ENCODE measurements around the gene LRRTM4.

The LRRTM4 gene

GRCh38 chr2:77469106-77469505 lies 53.1 kb downstream of the LRRTM4 start:
- no peak for DNase-seq

DNA sequence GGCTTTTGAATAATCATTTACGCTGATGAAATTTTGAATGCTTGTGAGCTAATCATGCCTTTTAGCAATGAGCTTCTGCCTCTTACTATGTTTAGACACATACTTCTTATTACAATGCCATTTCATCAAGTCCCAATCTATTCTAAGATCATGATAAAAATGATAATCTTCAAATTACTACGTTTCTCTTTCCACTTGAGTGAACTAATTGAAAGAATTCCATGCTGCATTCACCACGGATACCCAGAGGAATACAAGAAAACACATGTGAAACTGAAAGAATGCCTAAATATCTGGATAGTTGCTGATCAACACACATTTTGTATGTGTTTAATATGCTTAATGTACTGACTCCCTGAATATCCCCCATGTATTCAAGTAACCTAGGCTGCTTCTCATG lies 62.3 kb downstream of the LRRTM4 start:
- DNase-seq: no peak

GRCh38 chr2:77458216-77458615 lies 64.0 kb downstream of the LRRTM4 start:
- DNase-seq: no peak

DNA sequence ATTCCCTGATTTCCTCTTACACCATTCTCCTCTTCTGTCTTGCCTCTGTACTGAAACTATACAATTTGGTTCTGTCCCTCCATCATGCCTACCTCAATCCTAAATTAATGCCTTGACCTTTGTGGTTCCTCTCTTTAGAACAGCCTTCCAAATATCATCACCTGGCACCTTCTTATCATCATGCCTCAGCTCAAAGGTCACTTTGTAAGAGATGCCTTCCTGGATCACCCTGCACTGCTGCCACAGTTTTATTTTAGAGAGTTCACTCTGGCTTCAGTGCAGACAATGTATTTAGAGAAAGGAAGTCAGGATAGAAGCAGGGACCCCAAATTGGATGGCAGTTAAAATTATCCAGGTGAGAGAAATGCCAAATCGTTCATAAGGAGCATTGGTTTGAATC lies 64.5 kb downstream of the LRRTM4 start:
- DNase-seq: no peak

- no peak for DNase-seq
Measured at GRCh38 chr2:77443076-77443475, 79.1 kb downstream of the LRRTM4 start.

DNA sequence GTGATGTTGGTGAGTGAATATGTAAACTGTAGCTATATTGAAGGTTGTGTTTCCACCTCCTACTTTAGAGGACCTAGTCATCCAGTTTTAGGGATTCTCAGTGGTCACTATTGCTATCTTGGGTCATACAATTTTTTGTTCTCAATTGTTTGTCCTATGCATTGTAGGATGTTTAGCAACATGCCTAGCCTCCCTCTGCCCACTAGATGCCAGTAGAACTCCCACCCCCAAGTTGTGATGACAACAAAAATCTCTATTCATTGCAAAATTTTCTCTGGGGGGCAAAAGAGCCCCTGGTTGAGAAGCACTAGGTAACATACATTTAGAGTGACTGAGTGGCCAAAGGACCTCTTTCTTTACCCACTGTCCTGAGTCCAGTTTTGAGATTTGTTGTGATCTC lies 87.3 kb downstream of the LRRTM4 start:
- DNase-seq: no peak

GRCh38 chr2:77428946-77429345 lies 93.2 kb downstream of the LRRTM4 start:
- no peak for DNase-seq

DNA sequence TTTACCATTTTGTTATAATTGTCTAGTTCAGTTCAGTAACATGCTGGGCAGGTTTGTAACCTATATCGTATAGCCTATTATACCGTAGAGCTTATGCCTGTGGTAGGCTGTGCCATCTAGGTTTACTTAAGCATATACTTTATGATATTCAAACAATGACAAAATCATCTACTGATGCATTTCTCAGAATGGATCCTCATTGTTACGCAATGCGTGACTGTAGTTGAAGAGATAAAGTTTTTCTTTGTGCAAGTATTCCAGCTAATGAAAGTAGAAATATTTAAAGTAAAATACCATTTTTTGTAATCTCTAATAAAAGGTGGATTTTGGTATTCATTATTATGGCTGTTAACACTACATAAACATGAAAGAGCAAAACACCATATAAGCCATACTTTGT lies 100.2 kb downstream of the LRRTM4 start:
- no peak for DNase-seq

DNA sequence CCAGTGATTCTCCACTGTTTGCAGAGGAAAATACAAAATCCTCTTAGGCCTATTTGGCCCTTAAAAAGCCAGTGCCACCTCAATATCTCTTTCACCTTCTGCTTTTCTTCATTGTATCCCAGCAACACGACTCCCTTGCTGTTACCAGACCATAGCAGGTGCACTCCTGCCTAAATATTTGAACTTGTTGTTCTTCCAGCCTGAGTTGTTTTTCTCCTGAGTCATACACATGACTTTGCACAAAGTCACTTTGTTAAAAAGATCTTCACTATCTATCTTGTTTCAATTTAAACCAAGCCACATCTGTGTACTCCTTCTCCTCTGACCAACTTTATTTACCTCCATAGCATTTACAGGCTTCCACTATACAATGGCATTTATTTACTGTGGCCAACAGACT lies 103.6 kb downstream of the LRRTM4 start:
- DNase-seq: no peak

GRCh38 chr2:77404189-77404588 lies 118.0 kb downstream of the LRRTM4 start:
- no peak for DNase-seq

GRCh38 chr2:77398970-77399600 lies 123.1 kb downstream of the LRRTM4 start:
- DNase-seq: no peak

- no peak for DNase-seq
Measured at GRCh38 chr2:77397763-77398162, 124.4 kb downstream of the LRRTM4 start.

DNA sequence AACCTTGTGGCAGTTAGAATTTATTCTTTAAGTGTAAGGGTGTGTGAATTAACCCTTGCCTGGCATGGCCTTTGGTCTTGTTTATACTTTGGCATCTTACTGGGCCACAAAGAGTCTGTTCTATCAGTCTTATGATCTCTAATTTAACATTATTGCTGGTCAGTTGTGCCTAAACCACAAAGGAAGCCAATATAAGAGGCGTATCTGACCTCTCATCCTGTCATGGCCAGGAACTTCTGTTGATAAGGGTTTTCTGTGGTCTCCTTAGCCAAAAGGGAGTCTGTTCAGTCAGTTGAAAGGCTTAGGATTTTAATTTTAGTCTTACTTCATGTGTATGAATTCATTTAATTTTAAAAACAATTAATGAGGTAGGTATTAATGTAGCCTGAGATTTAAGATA lies 127.2 kb downstream of the LRRTM4 start:
- DNase-seq: no peak

DNA sequence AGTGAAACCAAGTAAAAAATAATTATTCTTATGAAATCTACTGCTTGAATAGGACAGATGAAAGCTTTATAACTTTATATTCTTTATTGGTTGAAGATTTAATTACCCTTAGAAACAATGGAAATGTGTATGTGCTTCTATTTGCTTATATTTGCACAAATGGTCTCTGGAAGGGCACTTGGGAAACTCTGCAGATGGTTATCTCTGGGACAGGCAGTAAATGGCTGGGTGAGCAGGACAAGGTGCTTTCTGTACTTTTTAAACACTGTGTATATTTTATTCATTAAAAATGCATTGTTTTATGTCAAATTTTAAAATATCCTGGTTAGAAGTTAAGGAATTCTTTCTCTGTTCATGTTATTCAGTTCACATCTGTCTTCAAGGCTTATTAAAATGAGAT lies 131.1 kb downstream of the LRRTM4 start:
- DNase-seq: no peak

GRCh38 chr2:77387324-77387723 lies 134.9 kb downstream of the LRRTM4 start:
- no peak for DNase-seq

DNA sequence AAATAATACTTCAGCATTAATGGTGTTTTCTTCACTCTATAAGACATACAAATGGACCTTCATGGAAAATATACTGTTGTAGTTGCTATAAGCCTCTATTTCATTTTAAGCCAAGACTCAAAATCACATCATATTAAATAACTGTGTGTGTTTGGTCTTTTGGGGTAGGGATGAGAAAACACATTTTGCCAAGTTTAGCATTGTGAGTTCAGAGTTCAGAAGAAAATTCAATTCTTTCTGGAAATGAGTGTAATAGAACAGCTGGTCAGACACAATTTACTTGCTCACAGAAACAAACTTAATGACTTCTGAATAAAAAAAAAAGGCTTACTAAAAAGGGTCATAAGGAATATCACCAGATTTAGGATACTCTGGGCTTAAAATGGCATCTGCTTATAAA lies 149.5 kb downstream of the LRRTM4 start:
- no peak for DNase-seq

DNA sequence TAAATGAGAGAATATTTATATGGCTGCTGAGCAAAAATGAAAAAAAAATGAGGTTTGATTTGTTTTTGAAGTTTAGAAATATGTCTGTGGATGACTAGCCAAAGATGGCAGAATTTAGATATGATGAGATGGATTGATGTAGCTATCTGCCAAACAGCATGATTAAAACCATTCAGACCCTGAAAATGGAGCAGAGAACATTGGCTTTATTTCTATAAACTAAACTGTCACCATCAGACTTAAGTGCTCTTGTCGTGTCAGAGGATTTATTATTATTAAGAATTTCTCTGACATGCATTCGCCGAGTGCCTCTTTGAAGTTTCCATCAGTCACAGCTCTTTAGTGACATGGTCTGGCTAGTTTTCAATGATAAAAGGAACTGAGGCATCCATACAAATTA lies 151.7 kb downstream of the LRRTM4 start:
- no peak for DNase-seq

DNA sequence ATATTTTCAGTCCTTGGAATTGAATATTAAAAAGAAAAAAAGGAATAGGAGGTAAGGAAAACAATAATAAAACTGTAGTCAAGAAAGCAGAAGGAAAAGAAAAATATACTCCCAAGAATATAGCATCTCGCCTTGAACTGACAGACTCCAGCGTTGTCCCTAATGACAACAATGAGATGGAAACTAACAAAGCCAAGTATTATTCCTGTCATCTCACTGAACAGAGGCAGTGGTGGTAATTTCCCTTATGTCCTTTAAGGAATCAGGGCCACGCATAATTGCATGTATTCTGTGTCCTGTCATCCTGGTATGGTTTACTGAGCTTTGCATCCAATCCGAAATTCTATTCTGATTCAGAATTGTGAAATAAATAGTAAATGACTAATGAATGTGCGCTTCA lies 158.9 kb downstream of the LRRTM4 start:
- DNase-seq: no peak

- DNase-seq: no peak
Measured at GRCh38 chr2:77348821-77349220, 173.4 kb downstream of the LRRTM4 start.

GRCh38 chr2:77336013-77336412 lies 186.2 kb downstream of the LRRTM4 start:
- no peak for DNase-seq

DNA sequence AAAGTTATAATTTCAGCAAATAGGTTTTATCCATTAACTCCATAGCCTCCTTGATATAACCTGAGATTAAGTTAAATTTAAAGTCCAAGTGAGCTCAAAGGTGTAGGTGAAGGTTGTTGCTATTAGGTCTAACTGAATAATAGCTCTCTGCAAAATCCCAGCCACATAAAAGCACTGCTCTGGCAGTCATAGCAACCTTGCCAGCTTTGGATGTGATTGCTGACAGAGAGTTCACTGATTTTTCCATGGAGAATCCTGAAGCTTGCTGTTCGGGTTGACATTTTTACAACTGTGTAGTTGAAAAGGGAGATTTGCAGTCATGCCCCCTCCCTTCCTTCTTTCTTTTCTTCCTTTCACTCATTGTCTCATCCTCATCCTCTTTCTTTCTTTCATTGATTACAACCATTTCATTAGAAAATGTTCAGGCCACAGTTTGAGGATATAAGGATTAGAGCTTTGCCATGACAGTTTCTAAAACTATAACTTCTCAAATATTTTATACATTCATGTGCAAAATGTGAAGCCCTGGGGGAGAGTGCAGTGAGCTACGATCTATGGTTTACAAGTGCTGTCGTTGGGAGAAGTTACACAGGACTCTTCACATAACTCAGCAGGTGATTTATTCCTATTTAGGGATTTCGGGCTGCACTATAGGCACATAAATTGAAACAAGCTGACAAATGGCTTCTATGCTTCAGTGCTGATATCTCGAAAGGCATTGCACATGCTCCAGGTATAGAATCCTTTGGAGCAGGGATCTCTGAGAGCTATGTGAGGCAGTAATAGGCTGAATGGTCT lies 193.8 kb downstream of the LRRTM4 start:
- no peak for DNase-seq

DNA sequence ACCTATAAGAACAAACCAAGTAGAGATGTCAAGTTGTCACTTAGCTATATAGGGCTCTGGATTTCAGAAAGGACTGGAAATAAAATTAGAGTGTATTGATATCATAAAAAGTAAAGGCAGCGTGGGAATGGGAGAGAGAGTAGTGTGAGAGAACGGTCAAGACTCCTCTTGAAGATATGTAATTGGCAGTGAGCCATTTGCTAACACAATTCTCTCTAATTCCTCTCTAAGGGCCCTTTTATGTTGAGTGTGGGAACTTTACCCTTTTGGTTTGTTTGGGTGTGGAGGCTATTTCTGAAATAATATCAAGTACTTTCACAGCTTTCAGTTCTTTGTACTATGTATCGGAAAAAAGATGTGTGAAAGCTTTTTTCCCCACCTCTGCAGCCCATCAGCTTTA lies 196.8 kb downstream of the LRRTM4 start:
- no peak for DNase-seq

- no peak for DNase-seq
Measured at GRCh38 chr2:77322431-77322830, 199.7 kb downstream of the LRRTM4 start.

DNA sequence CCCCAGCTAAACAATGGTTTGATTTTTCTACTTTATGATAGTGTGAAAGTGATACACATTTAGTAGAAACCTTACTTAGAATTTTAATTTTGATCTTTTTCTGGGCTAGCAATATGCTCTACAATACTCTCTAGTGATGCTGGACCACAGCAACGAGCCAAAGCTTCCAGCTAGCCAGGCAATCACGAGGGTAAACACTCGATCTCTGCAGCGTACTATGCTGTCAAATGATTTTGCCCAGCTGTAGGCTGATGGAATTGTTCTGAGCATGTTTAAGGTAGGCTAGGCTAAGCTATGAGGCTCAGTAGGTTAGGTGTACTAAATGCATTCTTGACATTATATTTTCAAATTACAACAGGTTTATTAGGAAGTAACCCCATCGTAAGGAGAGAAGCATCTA lies 207.5 kb downstream of the LRRTM4 start:
- no peak for DNase-seq

DNA sequence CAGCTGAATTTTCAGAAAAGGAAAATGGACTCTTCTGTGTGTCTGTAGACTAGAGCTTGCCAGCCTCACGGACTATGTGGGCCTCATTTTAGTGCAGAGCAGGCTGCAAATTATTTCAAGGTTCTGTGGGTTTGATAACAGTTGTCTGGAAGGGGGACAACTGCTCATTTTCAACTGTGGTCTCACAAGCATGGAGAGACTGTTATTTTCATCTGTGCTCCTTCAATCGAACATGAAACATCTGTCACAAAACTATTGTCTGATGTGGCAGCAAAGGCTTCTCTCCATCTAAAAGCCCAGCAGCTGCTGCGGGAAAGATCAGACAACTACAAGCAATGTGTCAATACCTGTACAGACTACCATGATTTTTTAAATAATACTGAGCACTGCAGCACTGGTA lies 211.8 kb downstream of the LRRTM4 start:
- DNase-seq: no peak

All from stimulated activated CD4-positive, alpha-beta T cell treated with anti-CD3 and anti-CD28 coated beads, Interleukin-4, amount 100 ng/mL, for 24 hours (primary cell).